SK-N-SH (cell line): Measurements from ENCODE around the gene MCM3AP. TPM values are rescaled to one million over a fixed set of nuclear protein-coding genes. Genes with fewer than 3 reads are reported as not detected.

ENCODE experiments used
- CTCF ChIA-PET: fragments of 300-600, 350-600 bp; formaldehyde crosslinking; extraction: SDS; loops from one replicate; lab custom pipeline; 2021; lab: Yijun Ruan, JAX
- POLR2A ChIA-PET: fragments of 350-600 bp; sonication (Branson Sonifier 250); formaldehyde crosslinking; extraction: SDS; loops from one replicate; lab custom pipeline; 2020; ENCODE audit warnings: antibody characterized with exemption, inconsistent platforms; lab: Yijun Ruan, JAX
- DNase-seq: peaks from one replicate; pipeline ENCODE4 v3.0.0; 2012
- H2AFZ ChIP-seq: fragments of 200-600 bp; sonication (generic); 2 replicates; pipeline ENCODE4 v1.8.1; 2016; ENCODE audit warnings: antibody characterized with exemption, mild to moderate bottlenecking, low read depth
- H3F3A ChIP-seq: fragments of 200-600 bp; sonication (generic); replicated peaks from 2 replicates; pipeline ENCODE3; 2016; ENCODE audit warnings: antibody characterized with exemption, mild to moderate bottlenecking; ENCODE audit not compliant: insufficient read depth
- H3K27ac ChIP-seq, 2 experiments: fragments of 200-500 bp in 1 of 2; fragments of 200-600 bp in 1 of 2; sonication (Bioruptor generic) in 1 of 2; sonication (generic), shearing (Covaris generic) in 1 of 2; 2 replicates each; pipeline versions ENCODE4 v1.5.1 to v1.6.1; 2014 to 2016; ENCODE audit warnings: low read depth in 2 of 2, inconsistent platforms in 1 of 2, low read length in 1 of 2, mild to moderate bottlenecking in 1 of 2, mixed read lengths in 1 of 2
- H3K27me3 ChIP-seq: fragments of 200-600 bp; sonication (generic), shearing (Covaris generic); 2 replicates; pipeline ENCODE4 v1.6.1; 2016; ENCODE audit warnings: mixed run types; ENCODE audit not compliant: insufficient read depth
- H3K36me3 ChIP-seq, 2 experiments: fragments of 200-500 bp in 1 of 2; fragments of 200-600 bp in 1 of 2; sonication (Bioruptor generic) in 1 of 2; sonication (generic) in 1 of 2; replicated peaks in 1 of 2; 2 replicates each; pipeline versions ENCODE3 to v1.5.1; 2014 to 2016; ENCODE audit warnings: low read length in 1 of 2, mild to moderate bottlenecking in 1 of 2; ENCODE audit not compliant: insufficient read depth in 2 of 2, control insufficient read depth in 1 of 2
- H3K4me1 ChIP-seq, 2 experiments: fragments of 200-500 bp in 1 of 2; fragments of 200-600 bp in 1 of 2; sonication (Bioruptor generic) in 1 of 2; sonication (generic), shearing (Covaris generic) in 1 of 2; 2 replicates each; pipeline versions ENCODE4 v1.5.1 to v1.6.1; 2014 to 2016; ENCODE audit warnings: low read depth in 1 of 2, low read length in 1 of 2, mixed run types in 1 of 2; ENCODE audit not compliant: insufficient read depth in 2 of 2, control insufficient read depth in 1 of 2
- H3K4me2 ChIP-seq: fragments of 200-600 bp; sonication (generic), shearing (Covaris generic); 2 replicates; pipeline ENCODE4 v1.6.1; 2017; ENCODE audit warnings: mixed run types
- H3K4me3 ChIP-seq, 2 experiments: fragments of 200-500 bp in 1 of 2; fragments of 200-600 bp in 1 of 2; sonication (Bioruptor generic) in 1 of 2; sonication (generic), shearing (Covaris generic) in 1 of 2; 2 replicates each; pipeline versions ENCODE4 v1.5.1 to v1.8.1; 2014 to 2016; ENCODE audit warnings: low read depth in 2 of 2, inconsistent platforms in 1 of 2, low read length in 1 of 2, mild to moderate bottlenecking in 1 of 2, mixed read lengths in 1 of 2, moderate library complexity in 1 of 2
- H3K79me2 ChIP-seq: fragments of 200-600 bp; sonication (generic); 2 replicates; pipeline ENCODE4 v1.8.1; 2017; ENCODE audit warnings: mild to moderate bottlenecking; ENCODE audit not compliant: insufficient read depth
- H3K9ac ChIP-seq: fragments of 200-600 bp; sonication (generic); 2 replicates; pipeline ENCODE4 v1.6.1; 2017; ENCODE audit warnings: mixed run types
- H3K9me2 ChIP-seq: fragments of 200-600 bp; sonication (generic); 2 replicates; pipeline ENCODE4 v1.6.1; 2017; ENCODE audit warnings: mixed run types
- H3K9me3 ChIP-seq: fragments of 200-600 bp; sonication (generic); 2 replicates; pipeline ENCODE4 v1.6.1; 2017; ENCODE audit warnings: mixed run types, mild to moderate bottlenecking, moderate library complexity
- H4K20me1 ChIP-seq: fragments of 200-600 bp; sonication (generic); 2 replicates; pipeline ENCODE4 v1.6.1; 2017; ENCODE audit warnings: mild to moderate bottlenecking, mixed run types; ENCODE audit not compliant: insufficient read depth
- ELF1 ChIP-seq: IDR thresholded peaks from 2 replicates; pipeline ENCODE4 v1.4.0; 2012
- EP300 ChIP-seq, 2 experiments: IDR thresholded peaks; 2 replicates each; pipeline versions ENCODE4 v1.4.0 to v1.6.1; 2012; ENCODE audit warnings: borderline replicate concordance in 1 of 2, low read depth in 1 of 2, low read length in 1 of 2
- EZH2phosphoT487 ChIP-seq: fragments of 200-600 bp; sonication (generic); IDR thresholded peaks from 2 replicates; pipeline ENCODE4 v1.6.1; 2017; ENCODE audit warnings: low read depth, mixed run types, mild to moderate bottlenecking, antibody characterized with exemption, moderate library complexity, borderline replicate concordance
- FOSL2 ChIP-seq: IDR thresholded peaks from 2 replicates; pipeline ENCODE4 v1.4.0; 2012; ENCODE audit warnings: low read depth, mild to moderate bottlenecking, moderate library complexity, borderline replicate concordance
- FOXM1 ChIP-seq: IDR thresholded peaks from 2 replicates; pipeline ENCODE4 v1.4.0; 2012; ENCODE audit warnings: low read depth, mild to moderate bottlenecking
- GATA2 ChIP-seq: sonication (generic); formaldehyde crosslinking; IDR thresholded peaks from 2 replicates; pipeline ENCODE4 v1.5.0; 2020; ENCODE audit warnings: mild to moderate bottlenecking, missing genetic modification reagents
- MEF2A ChIP-seq: IDR thresholded peaks from 2 replicates; pipeline ENCODE4 v1.4.0; 2012; ENCODE audit warnings: low read depth, borderline replicate concordance
- MXI1 ChIP-seq: IDR thresholded peaks from 2 replicates; pipeline ENCODE4 v1.6.1; 2012; ENCODE audit warnings: mild to moderate bottlenecking, low read depth, low read length, improper control_type of control experiment
- NFIC ChIP-seq: IDR thresholded peaks from 2 replicates; pipeline ENCODE4 v1.4.0; 2012; ENCODE audit warnings: borderline replicate concordance
- POLR2AphosphoS5 ChIP-seq: IDR thresholded peaks from 2 replicates; pipeline ENCODE4 v1.6.1; 2012; ENCODE audit warnings: low read depth, low read length
- RCOR1 ChIP-seq: fragments of 150-350 bp; IDR thresholded peaks from 2 replicates; pipeline ENCODE4 v1.6.1; 2017; ENCODE audit warnings: antibody characterized with exemption, low read length
- RFX5 ChIP-seq: IDR thresholded peaks from 2 replicates; pipeline ENCODE4 v1.6.1; 2012; ENCODE audit warnings: mild to moderate bottlenecking, improper control_type of control experiment, low read length
- YY1 ChIP-seq: IDR thresholded peaks from 2 replicates; pipeline ENCODE4 v1.4.0; 2012; ENCODE audit warnings: low read depth, mild to moderate bottlenecking
- WGBS: methylation state at CpG from one replicate; pipeline ENCODE4 v1.1.6; 2017; ENCODE audit warnings: low lambda C conversion rate; 5-methylcytosine and 5-hydroxymethylcytosine counted together
- polyA plus RNA-seq, 3 experiments: library from polyadenylated mRNA; depleted of rRNA; stranded (reverse); fragments of >200 nt; gene quantifications; 2 replicates each; pipeline ENCODE4 v1.2.3, GENCODE V29; 2012
- TF ChIP-seq, protein P1 (sequence below): fragments of 200-600 bp; sonication (generic); IDR thresholded peaks from 2 replicates; pipeline ENCODE4 v1.6.1; 2017; ENCODE audit warnings: antibody characterized with exemption, mild to moderate bottlenecking, moderate library complexity
- TF ChIP-seq, protein P2 (sequence below): IDR thresholded peaks from 2 replicates; pipeline ENCODE4 v1.4.0; 2012; ENCODE audit warnings: low read depth
- TF ChIP-seq, protein P3 (sequence below): IDR thresholded peaks from 2 replicates; pipeline ENCODE4 v1.4.0; 2012; ENCODE audit warnings: low read depth, borderline replicate concordance
- TF ChIP-seq, protein P4 (sequence below): IDR thresholded peaks from 2 replicates; pipeline ENCODE4; 2012
- TF ChIP-seq, protein P5 (sequence below): fragments of 150-350 bp; IDR thresholded peaks from 2 replicates; pipeline ENCODE4 v1.6.1; 2017; ENCODE audit warnings: antibody characterized with exemption, low read length, low read depth, borderline replicate concordance
- TF ChIP-seq, protein P6 (sequence below): IDR thresholded peaks from 2 replicates; pipeline ENCODE4 v1.6.1; 2012; ENCODE audit warnings: mild to moderate bottlenecking, low read depth, low read length, moderate library complexity

Gene MCM3AP
- polyA plus RNA-seq, 1 of the 3 experiments (the other 2 are of a cell fraction) = 42.9 TPM

DNA sequence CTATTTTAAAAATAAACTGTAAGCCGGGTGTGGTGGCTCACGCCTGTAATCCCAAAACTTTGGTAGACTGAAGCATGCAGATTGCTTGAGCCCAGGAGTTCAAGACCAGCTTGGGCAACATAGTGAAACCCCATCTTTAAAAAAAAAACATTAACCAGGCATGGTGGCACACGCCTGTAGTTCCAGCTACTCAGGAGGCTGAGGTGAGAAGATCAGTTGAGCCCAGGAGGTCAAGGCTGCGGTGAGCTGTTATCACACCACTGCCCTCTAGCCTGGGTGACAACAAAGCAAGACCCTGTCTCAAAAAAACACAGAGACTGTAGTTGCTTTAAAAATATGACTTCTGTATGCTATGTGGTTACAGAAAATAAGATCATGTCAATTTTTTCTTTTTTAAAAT lies 32.6 kb downstream of the MCM3AP start (continued):
- TF ChIP-seq RFX5 = no peak
- TF ChIP-seq YY1 = no peak
- TF ChIP-seq MXI1 = no peak
- no peak for TF ChIP-seq RCOR1
- no peak for TF ChIP-seq EP300 (IDR thresholded peaks at IDR 0.05; ENCODE audit: borderline replicate concordance in 1 of 2, low read depth in 1 of 2, low read length in 1 of 2)
- TF ChIP-seq, all 33 proteins: peak for 0

- Histone ChIP-seq H3K27me3 (no peaks in the 10 kb centered on the region), H3K4me1 (no peaks in the 10 kb centered on the region; a peak in 1 of 4 replicates), H2AFZ (no peak overlapping the region), H3K9me3 (no peaks in the 10 kb centered on the region), H3F3A (peaks cover 9% of the 10 kb centered on the region), H3K79me2 (no peaks in the 10 kb centered on the region), H3K9ac (no peak overlapping the region), H3K4me3 (no peak overlapping the region), H3K27ac (no peak overlapping the region; a peak in 1 of 4 replicates), H3K36me3 (peaks cover 72 to 81% of the 10 kb centered on the region in 2 experiments), H3K9me2 (no peaks in the 10 kb centered on the region), H4K20me1 (no peaks in the 10 kb centered on the region), H3K4me2 (no peak overlapping the region)
- WGBS = 93% methylated on average over 6 of the region's 6 CpGs
- DNase-seq = no peak
- ChIA-PET CTCF (interaction anchor here (0.9 to 2.0 kb wide), 5 partner anchors 10 to 99 kb away, joined by 3 to 7 read pairs (median 3); no protein-coding TSS in a partner anchor), POLR2A (interaction anchor here (1.1 kb wide), 1 partner anchor 10 kb away, joined by 3 read pairs; no protein-coding TSS in a partner anchor)
- no peak for TF ChIP-seq MEF2A
- no peak for TF ChIP-seq MXI1
- TF ChIP-seq, protein P1, sequence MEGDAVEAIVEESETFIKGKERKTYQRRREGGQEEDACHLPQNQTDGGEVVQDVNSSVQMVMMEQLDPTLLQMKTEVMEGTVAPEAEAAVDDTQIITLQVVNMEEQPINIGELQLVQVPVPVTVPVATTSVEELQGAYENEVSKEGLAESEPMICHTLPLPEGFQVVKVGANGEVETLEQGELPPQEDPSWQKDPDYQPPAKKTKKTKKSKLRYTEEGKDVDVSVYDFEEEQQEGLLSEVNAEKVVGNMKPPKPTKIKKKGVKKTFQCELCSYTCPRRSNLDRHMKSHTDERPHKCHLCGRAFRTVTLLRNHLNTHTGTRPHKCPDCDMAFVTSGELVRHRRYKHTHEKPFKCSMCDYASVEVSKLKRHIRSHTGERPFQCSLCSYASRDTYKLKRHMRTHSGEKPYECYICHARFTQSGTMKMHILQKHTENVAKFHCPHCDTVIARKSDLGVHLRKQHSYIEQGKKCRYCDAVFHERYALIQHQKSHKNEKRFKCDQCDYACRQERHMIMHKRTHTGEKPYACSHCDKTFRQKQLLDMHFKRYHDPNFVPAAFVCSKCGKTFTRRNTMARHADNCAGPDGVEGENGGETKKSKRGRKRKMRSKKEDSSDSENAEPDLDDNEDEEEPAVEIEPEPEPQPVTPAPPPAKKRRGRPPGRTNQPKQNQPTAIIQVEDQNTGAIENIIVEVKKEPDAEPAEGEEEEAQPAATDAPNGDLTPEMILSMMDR = no peak
- TF ChIP-seq, protein P2, sequence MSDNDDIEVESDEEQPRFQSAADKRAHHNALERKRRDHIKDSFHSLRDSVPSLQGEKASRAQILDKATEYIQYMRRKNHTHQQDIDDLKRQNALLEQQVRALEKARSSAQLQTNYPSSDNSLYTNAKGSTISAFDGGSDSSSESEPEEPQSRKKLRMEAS = no peak
- TF ChIP-seq, protein P3, sequence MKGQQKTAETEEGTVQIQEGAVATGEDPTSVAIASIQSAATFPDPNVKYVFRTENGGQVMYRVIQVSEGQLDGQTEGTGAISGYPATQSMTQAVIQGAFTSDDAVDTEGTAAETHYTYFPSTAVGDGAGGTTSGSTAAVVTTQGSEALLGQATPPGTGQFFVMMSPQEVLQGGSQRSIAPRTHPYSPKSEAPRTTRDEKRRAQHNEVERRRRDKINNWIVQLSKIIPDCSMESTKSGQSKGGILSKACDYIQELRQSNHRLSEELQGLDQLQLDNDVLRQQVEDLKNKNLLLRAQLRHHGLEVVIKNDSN = no peak
- TF ChIP-seq EP300 (IDR thresholded peaks at IDR 0.05; ENCODE audit: borderline replicate concordance in 1 of 2, low read depth in 1 of 2, low read length in 1 of 2) = no peak
- no peak for TF ChIP-seq RCOR1
- TF ChIP-seq EZH2phosphoT487 = no peak
- no peak for TF ChIP-seq FOXM1
- no peak for TF ChIP-seq POLR2AphosphoS5
- TF ChIP-seq FOSL2 = no peak
- TF ChIP-seq, protein P4, sequence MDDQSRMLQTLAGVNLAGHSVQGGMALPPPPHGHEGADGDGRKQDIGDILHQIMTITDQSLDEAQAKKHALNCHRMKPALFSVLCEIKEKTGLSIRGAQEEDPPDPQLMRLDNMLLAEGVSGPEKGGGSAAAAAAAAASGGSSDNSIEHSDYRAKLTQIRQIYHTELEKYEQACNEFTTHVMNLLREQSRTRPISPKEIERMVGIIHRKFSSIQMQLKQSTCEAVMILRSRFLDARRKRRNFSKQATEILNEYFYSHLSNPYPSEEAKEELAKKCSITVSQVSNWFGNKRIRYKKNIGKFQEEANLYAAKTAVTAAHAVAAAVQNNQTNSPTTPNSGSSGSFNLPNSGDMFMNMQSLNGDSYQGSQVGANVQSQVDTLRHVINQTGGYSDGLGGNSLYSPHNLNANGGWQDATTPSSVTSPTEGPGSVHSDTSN = no peak
- no peak for TF ChIP-seq GATA2
- TF ChIP-seq NFIC = no peak
- TF ChIP-seq, protein P5, sequence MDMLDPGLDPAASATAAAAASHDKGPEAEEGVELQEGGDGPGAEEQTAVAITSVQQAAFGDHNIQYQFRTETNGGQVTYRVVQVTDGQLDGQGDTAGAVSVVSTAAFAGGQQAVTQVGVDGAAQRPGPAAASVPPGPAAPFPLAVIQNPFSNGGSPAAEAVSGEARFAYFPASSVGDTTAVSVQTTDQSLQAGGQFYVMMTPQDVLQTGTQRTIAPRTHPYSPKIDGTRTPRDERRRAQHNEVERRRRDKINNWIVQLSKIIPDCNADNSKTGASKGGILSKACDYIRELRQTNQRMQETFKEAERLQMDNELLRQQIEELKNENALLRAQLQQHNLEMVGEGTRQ = no peak
- TF ChIP-seq, protein P6, sequence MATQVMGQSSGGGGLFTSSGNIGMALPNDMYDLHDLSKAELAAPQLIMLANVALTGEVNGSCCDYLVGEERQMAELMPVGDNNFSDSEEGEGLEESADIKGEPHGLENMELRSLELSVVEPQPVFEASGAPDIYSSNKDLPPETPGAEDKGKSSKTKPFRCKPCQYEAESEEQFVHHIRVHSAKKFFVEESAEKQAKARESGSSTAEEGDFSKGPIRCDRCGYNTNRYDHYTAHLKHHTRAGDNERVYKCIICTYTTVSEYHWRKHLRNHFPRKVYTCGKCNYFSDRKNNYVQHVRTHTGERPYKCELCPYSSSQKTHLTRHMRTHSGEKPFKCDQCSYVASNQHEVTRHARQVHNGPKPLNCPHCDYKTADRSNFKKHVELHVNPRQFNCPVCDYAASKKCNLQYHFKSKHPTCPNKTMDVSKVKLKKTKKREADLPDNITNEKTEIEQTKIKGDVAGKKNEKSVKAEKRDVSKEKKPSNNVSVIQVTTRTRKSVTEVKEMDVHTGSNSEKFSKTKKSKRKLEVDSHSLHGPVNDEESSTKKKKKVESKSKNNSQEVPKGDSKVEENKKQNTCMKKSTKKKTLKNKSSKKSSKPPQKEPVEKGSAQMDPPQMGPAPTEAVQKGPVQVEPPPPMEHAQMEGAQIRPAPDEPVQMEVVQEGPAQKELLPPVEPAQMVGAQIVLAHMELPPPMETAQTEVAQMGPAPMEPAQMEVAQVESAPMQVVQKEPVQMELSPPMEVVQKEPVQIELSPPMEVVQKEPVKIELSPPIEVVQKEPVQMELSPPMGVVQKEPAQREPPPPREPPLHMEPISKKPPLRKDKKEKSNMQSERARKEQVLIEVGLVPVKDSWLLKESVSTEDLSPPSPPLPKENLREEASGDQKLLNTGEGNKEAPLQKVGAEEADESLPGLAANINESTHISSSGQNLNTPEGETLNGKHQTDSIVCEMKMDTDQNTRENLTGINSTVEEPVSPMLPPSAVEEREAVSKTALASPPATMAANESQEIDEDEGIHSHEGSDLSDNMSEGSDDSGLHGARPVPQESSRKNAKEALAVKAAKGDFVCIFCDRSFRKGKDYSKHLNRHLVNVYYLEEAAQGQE = no peak
- TF ChIP-seq ELF1 = no peak
These were observed 35.2 kb downstream of the MCM3AP start for GRCh38 chr21:46250146-46250725.
